Measurements from ENCODE around the gene PPP1R11.

PPP1R11 gene

DNA sequence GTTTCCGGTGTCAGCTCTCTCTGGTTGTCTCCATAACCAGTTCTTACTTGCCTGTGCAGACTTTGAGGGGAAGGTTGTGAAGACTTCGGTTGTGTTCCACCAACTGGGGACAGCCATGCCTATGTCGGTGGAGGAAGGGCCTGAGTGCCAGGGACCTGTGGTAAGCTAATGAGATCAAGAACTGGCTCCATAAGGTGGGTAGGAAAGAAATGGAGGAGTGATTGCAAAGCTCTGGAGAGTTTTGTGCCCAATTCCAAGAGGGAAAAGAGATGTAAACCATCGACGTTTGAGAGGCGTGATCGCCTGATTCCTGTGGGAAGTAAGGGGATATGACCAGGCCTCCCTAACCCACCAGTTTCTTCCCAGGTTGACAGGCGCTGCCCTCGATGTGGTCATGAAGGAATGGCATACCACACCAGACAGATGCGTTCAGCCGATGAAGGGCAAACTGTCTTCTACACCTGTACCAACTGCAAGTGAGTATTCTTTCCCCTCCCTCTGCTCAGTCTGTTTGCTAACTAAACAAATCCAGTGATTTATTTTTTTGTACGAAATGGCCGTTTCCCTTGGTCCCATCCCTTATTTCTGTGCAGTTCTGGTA is 5.0 kb upstream of the PPP1R11 start:
- DNase-seq (ENCODE audit: low spot score) = peak; percentile 48

- DNase-seq (ENCODE audit: low spot score) = peak; percentile 3
These were observed 4.4 kb upstream of the PPP1R11 start for GRCh38 chr6:30062471-30063178.

- DNase-seq (ENCODE audit: low spot score) = no peak
These were observed 3.7 kb upstream of the PPP1R11 start for GRCh38 chr6:30063315-30063714.

DNA sequence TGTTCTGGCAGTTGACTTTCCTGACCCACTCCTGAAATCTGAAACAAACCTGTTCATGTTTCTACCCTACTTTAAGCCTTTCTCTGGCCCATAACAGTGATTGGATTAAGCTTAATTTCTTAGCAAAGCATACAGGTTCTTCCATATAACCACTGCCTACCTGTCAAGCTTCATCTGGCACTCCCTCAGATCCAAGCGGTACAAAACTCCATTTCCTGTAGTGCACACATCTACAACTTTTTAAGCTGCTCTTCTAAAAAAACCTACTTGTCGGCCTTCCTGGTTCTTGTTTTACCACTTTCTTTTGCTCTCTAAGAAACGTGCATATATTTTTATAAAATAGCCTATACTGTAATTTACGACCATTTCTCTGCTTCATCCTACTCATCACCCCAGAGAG is 916 bp upstream of the PPP1R11 start:
- DNase-seq (ENCODE audit: low spot score) = peak; percentile 10

DNA sequence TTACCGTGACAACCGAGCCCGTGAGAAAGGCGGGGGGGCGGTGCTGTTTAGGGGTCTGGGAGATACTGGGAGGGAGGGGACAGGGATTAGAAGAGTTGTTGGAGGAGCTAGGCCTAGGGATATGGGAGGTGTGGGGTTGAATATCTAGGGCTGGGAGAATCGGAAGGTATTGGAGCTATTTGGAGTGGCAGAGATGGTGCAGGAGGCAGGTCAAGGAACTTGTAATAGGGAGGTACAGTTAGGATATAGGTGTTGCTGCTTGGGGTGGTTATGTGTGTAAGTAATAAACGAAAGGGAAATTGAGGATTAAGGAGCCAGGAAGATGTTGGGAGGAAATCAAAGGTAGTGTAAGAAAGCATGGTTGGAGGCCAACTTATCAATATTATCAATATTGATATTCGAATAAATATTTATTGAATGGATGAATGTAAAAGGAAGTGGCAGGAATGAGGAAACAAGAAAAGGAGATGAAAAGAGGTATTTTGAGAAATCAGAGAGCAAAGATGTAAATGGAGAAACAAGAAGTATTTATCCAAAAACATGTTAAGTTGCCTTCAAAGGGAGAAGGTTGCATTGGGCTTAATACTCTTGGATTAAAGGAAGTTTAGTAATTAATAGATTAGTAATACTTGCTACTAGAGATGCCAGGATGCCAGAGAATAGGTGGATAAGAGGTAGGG is 602 bp downstream of the PPP1R11 start:
- no peak for DNase-seq (ENCODE audit: low spot score)

DNA sequence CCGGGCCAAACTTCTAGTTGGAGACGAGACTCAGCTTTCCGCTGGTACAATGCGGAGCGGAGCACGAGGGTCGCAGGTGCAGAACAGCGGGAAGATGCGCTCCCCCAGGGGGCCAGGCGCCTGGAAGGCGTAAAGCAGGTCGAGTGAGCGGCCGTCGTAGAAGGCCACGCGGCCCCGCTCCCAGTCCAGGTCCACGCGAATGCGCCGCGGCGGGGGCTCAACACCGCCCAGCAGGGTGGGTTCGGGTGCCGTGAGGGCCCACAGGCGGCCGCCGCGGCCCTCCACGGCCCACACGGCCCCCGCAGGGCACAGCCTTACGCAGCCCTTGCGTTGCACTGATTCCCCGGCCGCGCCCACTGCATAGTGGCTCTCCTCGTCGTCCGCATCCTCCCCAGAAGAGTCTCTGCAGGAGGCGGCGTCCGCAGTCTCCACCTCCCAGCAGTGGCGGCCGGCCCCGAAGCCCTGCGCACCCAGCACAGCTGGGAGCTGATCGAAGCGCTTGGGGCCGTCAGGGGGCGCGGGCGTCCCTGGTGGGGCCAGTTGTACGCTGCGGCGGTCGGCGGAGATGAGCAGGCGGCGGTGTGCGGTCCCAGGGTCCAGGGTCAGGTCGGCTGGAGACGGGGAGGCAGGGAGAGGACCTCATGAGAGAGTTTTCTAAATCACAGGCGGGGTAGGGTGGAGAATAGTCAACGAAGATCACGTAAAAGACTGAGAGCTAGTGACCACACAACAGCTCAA is 4.3 kb downstream of the PPP1R11 start:
- DNase-seq (ENCODE audit: low spot score) = no peak

GRCh38 chr6:30071858-30072257 is 4.9 kb downstream of the PPP1R11 start:
- DNase-seq (ENCODE audit: low spot score) = no peak

DNA sequence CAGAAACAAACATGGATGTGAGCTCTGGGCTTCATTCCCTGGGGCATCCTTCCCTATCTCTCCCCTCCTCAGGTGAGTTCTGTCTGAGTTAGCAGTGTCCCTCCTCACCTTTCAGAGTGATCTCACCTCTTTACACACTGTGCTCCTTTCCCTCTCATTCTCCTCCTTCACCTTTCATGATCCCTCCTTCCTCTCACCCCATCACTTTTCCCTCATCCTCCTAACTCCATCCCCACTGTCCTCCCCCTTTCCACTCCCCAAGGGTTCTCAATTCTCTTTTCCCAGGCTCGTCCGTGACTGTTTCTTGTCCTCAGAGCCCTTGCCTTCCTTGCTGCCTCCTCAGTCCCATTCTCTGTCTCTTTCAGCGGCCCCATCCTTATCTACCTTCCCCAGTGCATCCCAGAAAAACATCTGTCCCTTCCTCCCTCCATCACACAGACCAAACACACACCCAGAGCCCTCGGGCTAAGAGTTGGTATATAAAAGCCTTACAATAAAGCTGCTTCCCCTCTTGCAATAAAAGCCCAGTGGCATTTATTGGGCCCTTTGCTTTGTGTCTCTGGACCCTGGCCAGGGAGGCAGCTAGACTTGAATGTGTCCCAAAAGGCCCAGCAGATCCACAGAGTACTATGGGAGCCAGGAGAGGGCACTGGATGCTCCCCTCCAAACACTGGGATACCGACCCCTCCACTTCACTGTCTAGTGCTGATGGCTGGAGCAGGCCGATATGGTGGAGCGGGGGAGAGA is 6.7 kb downstream of the PPP1R11 start:
- DNase-seq (ENCODE audit: low spot score) = no peak

DNA sequence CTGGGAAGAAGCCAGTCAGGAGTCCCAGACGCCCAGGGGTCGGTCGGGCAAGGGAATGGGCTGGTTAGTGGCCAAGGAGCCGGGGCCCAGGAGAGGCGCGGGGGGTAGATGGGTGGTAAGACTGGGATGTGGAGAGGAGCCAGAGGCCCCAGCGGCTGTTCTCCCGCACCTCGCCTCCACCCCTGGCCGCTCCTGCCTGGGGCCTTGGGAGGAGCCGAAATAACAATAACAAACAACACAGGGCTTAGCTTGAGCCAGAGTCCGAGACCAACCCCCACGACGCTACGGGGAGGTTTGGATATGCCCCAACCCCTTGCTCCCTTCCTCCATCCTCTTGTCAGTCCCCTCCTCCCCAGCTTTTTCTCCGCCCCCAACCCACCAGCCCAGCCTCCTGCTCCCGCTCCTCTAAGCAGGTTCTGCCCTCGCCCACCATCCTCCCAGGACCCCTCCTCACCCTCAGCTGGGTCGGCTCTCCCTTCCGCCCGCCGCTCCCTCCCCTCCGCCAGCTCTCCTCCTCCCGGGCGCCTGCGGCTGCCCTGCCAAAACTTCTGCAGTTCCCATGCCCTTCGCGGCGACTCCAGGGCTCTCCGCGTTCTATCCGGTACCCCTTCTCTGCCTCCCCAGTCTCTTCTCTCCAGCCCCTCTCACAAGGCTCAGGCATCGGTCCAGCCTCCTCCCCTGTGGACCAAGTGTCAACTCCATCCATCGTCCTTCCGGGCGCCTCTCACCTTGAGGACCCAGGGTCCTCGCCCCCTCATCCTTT is 7.5 kb downstream of the PPP1R11 start:
- DNase-seq (ENCODE audit: low spot score) = no peak

GRCh38 chr6:30075094-30075789 is 8.2 kb downstream of the PPP1R11 start, which contains the start of gene RNF39:
Gene RNF39 (minus strand): TSS chr6:30075769. CDS start chr6:30075585, 184 bp downstream.
- no peak for DNase-seq (ENCODE audit: low spot score)

DNA sequence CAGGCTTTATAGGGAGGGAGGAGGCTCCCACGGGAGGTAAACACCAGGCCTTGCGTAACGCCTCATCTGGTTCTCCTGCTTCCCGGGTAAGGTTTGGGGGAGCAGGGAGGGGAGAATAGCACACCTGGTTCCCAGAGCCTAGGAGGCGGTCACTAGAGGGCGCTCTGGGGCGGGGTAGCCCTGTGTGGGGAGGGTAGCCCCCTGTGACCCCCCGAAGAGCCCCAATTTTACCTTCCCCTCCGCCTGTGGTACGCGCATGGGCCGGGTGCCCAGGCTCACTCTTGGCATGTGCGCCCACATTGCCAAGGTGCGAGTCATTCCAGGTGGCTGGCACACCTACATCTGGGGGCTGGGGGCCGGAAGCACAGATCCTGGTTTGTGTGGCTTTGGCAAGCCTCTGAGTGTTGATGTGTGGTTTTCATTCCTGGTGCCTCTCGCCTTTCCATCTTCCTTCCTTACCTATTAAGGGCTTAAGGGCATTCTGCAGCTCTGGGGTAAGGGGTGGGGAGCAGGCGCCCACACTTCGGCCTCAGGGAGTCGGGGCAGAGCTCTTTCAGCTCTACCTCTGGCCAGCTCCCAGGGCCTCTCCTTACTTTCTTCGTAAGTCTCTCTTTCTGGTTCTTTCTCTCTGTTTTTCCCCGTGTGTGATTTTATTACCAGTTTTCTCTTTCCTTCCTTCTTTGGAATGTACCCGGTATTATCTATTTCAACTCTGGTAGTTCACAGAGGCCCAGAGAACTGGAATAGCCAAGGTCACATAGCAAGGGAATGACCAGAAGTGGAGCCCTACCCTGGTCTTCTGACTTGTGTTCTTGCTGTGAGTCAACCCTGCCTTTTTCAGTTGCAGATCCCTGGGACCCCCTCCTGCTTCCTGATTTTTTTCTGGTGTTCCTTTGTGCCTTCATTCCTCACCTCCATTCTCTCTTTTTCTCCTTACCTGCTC is 9.1 kb downstream of the PPP1R11 start:
- DNase-seq (ENCODE audit: low spot score) = peak; percentile 74

GRCh38 chr6:30077218-30077617 is 10.2 kb downstream of the PPP1R11 start:
- no peak for DNase-seq (ENCODE audit: low spot score)

DNA sequence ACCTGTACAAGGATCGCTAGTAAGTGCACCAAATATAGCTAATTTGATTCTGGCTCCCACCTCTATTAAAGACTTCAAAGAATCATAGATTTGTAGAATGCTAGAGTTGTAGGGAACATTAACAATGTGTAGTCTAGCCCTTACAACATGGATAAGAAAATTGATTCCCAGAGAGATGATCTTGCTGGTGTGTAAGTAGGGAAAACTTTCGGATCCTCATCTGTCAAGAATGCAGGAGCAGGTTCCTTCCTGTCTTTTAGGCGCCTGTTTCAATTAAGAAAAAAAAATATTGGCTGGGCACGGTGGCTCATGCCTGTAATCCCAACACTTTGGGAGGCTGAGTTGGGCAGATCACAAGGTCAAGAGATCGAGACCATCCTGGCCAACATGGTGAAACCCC is 20.9 kb downstream of the PPP1R11 start:
- no peak for DNase-seq (ENCODE audit: low spot score)

GRCh38 chr6:30091577-30092381 is 24.8 kb downstream of the PPP1R11 start:
- DNase-seq (ENCODE audit: low spot score) = peak; percentile 86

DNA sequence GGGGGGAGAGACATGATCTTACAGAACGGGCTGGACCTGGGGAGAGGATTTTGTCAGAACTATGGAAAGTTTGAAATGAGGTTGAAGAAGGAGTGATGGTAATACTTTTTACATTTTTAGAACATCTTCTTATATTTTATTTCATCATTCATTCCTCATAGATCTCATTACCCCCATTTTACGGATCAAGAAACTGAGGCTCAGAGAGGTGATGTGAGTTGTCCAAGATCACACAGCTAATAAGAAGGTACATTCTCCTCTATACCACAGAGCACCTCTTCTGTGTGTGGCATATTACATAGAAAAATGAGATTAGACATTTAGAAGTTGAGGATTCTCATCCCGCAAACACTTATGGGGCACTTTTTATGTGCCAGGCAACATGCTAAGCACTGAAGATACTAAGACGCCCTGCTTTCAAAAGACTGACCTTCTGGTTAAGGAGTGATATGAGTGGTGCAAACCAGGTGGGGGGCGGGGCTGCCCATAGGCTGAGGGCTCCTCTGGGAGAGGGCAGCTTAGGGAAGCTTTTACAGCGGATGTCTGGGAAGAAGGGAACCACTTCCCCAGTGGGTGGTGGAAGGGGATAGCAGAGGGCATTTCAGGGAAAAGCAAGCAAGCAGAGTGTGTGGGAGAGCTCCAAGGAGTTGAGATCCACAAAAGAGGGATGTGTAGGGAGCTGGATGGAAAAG is 26.0 kb downstream of the PPP1R11 start:
- DNase-seq (ENCODE audit: low spot score) = no peak

DNA sequence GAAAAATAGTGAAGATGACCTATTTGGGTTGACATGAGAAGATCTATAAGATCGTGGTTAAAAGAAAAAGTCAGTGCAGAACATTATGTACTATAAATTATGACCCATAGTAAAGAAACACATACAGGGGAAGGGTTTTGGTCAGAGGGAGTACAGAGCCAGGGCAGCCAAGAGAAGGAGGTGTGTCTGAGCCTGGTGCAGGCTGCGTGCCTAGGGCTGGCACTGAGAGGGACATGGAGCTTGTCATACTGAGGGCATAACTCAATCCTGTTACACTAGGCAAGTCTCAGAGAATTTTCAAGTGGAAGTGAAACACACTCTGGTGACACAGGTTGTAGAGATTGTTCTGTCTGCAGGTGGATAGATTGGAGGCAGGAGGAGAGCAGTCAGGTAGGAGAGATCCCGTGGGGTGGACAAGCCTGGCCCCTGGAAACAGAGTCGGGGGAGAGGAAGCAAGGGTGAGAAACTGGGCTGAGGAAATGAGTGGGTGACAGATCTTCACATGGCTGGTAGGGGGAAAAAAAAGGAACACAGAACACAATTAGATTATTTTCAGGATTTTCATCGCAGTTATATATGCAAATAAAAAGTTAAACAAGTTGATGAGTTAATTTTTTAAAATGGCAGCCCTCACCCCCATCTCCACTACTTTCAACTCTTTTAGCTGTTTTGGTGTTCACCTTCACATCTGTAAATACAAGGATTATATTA is 27.1 kb downstream of the PPP1R11 start:
- no peak for DNase-seq (ENCODE audit: low spot score)

- no peak for DNase-seq (ENCODE audit: low spot score)
These were observed 29.8 kb downstream of the PPP1R11 start for GRCh38 chr6:30096829-30097228.
